Fibroblast of lung (primary cell): ENCODE data around the gene RNF112. TPM values are rescaled to one million over a fixed set of nuclear protein-coding genes. Genes with fewer than 3 reads are reported as not detected.

ENCODE experiments used
- DNase-seq, 2 donors: peaks; one replicate each; pipeline versions ENCODE4 v3.0.0 to v3.0.0-alpha.2; 2010; ENCODE audit warnings: low read depth in 2 of 2
- H2AFZ ChIP-seq: 2 replicates; pipeline ENCODE4 v1.5.1; 2012; ENCODE audit warnings: low read length, control low read depth, inconsistent platforms
- H3K27ac ChIP-seq: 2 replicates; pipeline ENCODE4 v1.5.1; 2011; ENCODE audit warnings: low read length, control low read depth; ENCODE audit not compliant: insufficient read depth
- H3K27me3 ChIP-seq: 2 replicates; pipeline ENCODE4 v1.5.1; 2011; ENCODE audit warnings: mild to moderate bottlenecking, low read length; ENCODE audit not compliant: control insufficient read depth, insufficient read depth
- H3K36me3 ChIP-seq: 2 replicates; pipeline ENCODE4 v1.5.1; 2011; ENCODE audit warnings: low read length; ENCODE audit not compliant: control insufficient read depth, insufficient read depth
- H3K4me1 ChIP-seq: 2 replicates; pipeline ENCODE4 v1.5.1; 2011; ENCODE audit warnings: low read length; ENCODE audit not compliant: control insufficient read depth, insufficient read depth; ENCODE audit errors: extremely low read depth
- H3K4me2 ChIP-seq: 2 replicates; pipeline ENCODE4 v1.5.1; 2011; ENCODE audit warnings: low read length, control low read depth; ENCODE audit not compliant: insufficient read depth; ENCODE audit errors: extremely low read depth
- H3K4me3 ChIP-seq, 4 experiments: fragments of 200-600 bp in 1 of 4; sonication (generic) in 1 of 4; replicated peaks in 1 of 4; 2 replicates each; pipeline ENCODE4 v1.5.1; 2011 to 2016; ENCODE audit warnings: low read length in 4 of 4, low read depth in 3 of 4, mild to moderate bottlenecking in 3 of 4, control low read depth in 2 of 4, inconsistent platforms in 1 of 4, mixed read lengths in 1 of 4; ENCODE audit not compliant: insufficient read depth in 1 of 4; ENCODE audit errors: control extremely low read depth in 1 of 4
- H3K79me2 ChIP-seq: 2 replicates; pipeline ENCODE4 v1.5.1; 2012; ENCODE audit warnings: mild to moderate bottlenecking, low read length, inconsistent platforms; ENCODE audit not compliant: control insufficient read depth, insufficient read depth
- H3K9ac ChIP-seq: 2 replicates; pipeline ENCODE4 v1.5.1; 2011; ENCODE audit warnings: mild to moderate bottlenecking, low read length, control low read depth; ENCODE audit not compliant: insufficient read depth
- H3K9me3 ChIP-seq: 2 replicates; pipeline ENCODE4 v1.5.1; 2012; ENCODE audit warnings: low read depth, low read length; ENCODE audit not compliant: control insufficient read depth, insufficient read depth
- H4K20me1 ChIP-seq: 2 replicates; pipeline ENCODE4 v1.5.1; 2011; ENCODE audit warnings: low read length; ENCODE audit not compliant: control insufficient read depth, insufficient read depth; ENCODE audit errors: extremely low read depth
- EZH2 ChIP-seq: IDR thresholded peaks from 2 replicates; pipeline ENCODE4 v1.5.1; 2012; ENCODE audit warnings: low read length, control low read depth, mild to moderate bottlenecking; ENCODE audit errors: missing control alignments
- polyA plus RNA-seq, 2 donors: library from polyadenylated mRNA; depleted of rRNA in 1 of 2; stranded (reverse) in 1 of 2; unstranded in 1 of 2; fragments of >200 nt; gene quantifications; 2 replicates each; pipeline ENCODE4 v1.2.1, GENCODE V29; 2011 to 2012; ENCODE audit warnings: missing spikeins in 1 of 2
- total RNA-seq: library from RNA; depleted of rRNA; stranded (reverse); fragments of >200 nt; gene quantifications from 2 replicates; pipeline ENCODE4 v1.2.1, GENCODE V29; 2014
- TF ChIP-seq, protein P1 (sequence below), 2 donors: IDR thresholded peaks in 1 of 2; conservative IDR thresholded peaks in 1 of 2; 1 replicate in 1 of 2; 2 replicates in 1 of 2; pipeline ENCODE4 v1.5.1; 2011 to 2012; ENCODE audit warnings: low read length in 2 of 2, control low read depth in 1 of 2, inconsistent platforms in 1 of 2, low read depth in 1 of 2, mild to moderate bottlenecking in 1 of 2

RNF112 gene
- total and polyA plus RNA-seq, 2 donors (not counting 1 experiment from before 2014, with no cell fraction given) = 1.5 to 21.5 TPM

DNA sequence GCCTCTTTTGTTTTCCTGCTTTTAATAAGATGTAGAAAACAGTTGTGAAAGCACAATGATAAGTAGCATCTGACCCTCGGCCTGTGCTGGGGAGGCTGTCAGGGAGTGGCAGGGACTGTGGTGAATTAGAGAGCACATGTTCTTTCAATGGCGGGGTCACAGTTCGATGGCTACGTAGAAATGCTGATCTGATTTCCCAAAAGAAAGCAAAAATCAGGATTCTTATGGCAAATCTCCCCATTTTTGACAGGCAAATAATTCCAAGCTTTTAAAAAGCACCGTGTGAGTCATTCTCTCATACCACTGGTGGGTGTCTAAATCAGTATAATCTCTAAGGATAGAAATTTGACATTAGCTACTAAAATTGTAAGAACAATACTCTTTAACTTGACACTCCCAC, 36.9 kb upstream of the RNF112 start:
- Histone ChIP-seq H3K9ac (no peak overlapping the region), H3K4me2 (no peak overlapping the region), H3K4me3 (no peak overlapping the region), H2AFZ (no peak overlapping the region), H3K4me1 (peaks cover 9% of the 10 kb centered on the region), H3K9me3 (no peaks in the 10 kb centered on the region), H3K79me2 (peaks cover 6% of the 10 kb centered on the region), H3K36me3 (no peaks in the 10 kb centered on the region), H3K27ac (no peak overlapping the region), H4K20me1 (no peaks in the 10 kb centered on the region), H3K27me3 (no peaks in the 10 kb centered on the region)
- no peak for DNase-seq
- TF ChIP-seq EZH2 = no peak
- TF ChIP-seq, protein P1, sequence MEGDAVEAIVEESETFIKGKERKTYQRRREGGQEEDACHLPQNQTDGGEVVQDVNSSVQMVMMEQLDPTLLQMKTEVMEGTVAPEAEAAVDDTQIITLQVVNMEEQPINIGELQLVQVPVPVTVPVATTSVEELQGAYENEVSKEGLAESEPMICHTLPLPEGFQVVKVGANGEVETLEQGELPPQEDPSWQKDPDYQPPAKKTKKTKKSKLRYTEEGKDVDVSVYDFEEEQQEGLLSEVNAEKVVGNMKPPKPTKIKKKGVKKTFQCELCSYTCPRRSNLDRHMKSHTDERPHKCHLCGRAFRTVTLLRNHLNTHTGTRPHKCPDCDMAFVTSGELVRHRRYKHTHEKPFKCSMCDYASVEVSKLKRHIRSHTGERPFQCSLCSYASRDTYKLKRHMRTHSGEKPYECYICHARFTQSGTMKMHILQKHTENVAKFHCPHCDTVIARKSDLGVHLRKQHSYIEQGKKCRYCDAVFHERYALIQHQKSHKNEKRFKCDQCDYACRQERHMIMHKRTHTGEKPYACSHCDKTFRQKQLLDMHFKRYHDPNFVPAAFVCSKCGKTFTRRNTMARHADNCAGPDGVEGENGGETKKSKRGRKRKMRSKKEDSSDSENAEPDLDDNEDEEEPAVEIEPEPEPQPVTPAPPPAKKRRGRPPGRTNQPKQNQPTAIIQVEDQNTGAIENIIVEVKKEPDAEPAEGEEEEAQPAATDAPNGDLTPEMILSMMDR (conservative IDR thresholded peaks at IDR 0.05 in 1 of 2, IDR thresholded peaks at IDR 0.05 in 1 of 2; ENCODE audit: low read depth in 1 of 2, low read length in 2 of 2) = no peak

DNA sequence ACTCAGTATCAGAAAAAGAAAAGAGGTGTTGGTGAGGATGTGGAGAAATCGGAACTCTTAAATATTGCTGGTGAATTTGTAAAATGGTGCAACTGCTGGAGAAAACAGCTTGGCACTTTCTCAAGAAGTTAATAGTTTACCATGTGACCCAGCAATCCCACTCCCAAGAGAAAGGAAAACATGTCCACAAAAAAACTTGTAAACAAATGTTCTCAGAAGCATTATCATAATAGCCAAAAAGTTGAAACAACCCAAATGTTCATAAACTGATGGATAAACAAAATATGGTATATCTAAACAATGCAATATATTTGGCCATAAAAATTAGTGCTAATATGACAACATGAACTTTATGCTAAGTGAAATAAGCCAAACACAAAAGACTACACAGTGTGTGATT, 35.3 kb upstream of the RNF112 start:
- no peak overlapping the region for H2AFZ ChIP-seq
- no peak overlapping the region for H3K27ac ChIP-seq
- H3K4me2 ChIP-seq = no peak overlapping the region
- H4K20me1 ChIP-seq = no peaks in the 10 kb centered on the region
- DNase-seq = no peak
- no peak overlapping the region for H3K4me3 ChIP-seq
- H3K36me3 ChIP-seq = peaks cover 10% of the 10 kb centered on the region
- H3K9ac ChIP-seq = no peak overlapping the region
- no peak for TF ChIP-seq EZH2
- TF ChIP-seq, protein P1 (conservative IDR thresholded peaks at IDR 0.05 in 1 of 2, IDR thresholded peaks at IDR 0.05 in 1 of 2; ENCODE audit: low read depth in 1 of 2, low read length in 2 of 2) = no peak
- H3K9me3 ChIP-seq = no peaks in the 10 kb centered on the region
- no peaks in the 10 kb centered on the region for H3K27me3 ChIP-seq
- peaks cover 15% of the 10 kb centered on the region for H3K4me1 ChIP-seq
- peaks cover 19% of the 10 kb centered on the region for H3K79me2 ChIP-seq

DNA sequence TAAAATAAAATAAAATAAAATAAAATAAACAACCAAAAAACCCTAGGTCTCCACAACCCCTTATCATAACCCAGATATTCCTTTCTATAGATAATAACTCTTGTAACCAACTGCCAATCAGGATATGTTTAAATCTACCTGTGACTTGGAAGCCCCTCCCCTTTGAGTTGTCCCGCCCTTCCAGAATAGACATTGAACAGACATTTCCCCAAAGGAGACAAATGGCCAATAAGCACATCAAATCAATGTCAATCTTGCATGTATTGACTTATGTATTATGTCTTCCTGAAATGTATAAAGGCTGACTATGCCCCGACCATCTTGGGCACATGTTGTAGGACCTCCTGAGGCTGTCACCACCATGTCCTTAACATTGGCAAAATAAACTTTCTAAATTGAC, 34.2 kb upstream of the RNF112 start:
- peak overlapping the region; percentile 29 for H2AFZ ChIP-seq

More for the DNA sequence above, 34.2 kb upstream of the RNF112 start:
- Histone ChIP-seq H3K4me1 (peaks cover 13% of the 10 kb centered on the region), H3K4me2 (peak overlapping the region; percentile 90), H3K9ac (peak overlapping the region; percentile 93), H3K36me3 (peaks cover 17% of the 10 kb centered on the region), H3K27ac (peak overlapping the region; percentile 99), H3K9me3 (no peaks in the 10 kb centered on the region), H3K27me3 (no peaks in the 10 kb centered on the region), H4K20me1 (no peaks in the 10 kb centered on the region), H3K79me2 (peaks cover 20% of the 10 kb centered on the region), H3K4me3 (peak overlapping the region; percentile 70 to 77 (median 75))
- DNase-seq = no peak
- TF ChIP-seq EZH2 = no peak
- TF ChIP-seq, protein P1 (conservative IDR thresholded peaks at IDR 0.05 in 1 of 2, IDR thresholded peaks at IDR 0.05 in 1 of 2; ENCODE audit: low read depth in 1 of 2, low read length in 2 of 2) = no peak
